MCF 10A (cell line): ENCODE measurements around the gene HTT-AS. TPM values are rescaled to one million over a fixed set of nuclear protein-coding genes. Genes with fewer than 3 reads are reported as not detected.

Experiments
- BruUV-seq: library from RNA; stranded (reverse); fragments of 400-500 nt; replicated peaks from 2 replicates; lab custom pipeline; 2021; lab: Mats Ljungman, UMichigan
- CTCF ChIA-PET: fragments of 300-600 bp; sonication (Branson Sonifier 250); formaldehyde crosslinking; extraction: SDS; loops from one replicate; lab custom pipeline; 2021; ENCODE audit warnings: antibody characterized with exemption, inconsistent platforms; lab: Yijun Ruan, JAX
- POLR2A ChIA-PET: fragments of 300-600, 350-650 bp; sonication (Branson Sonifier 250); formaldehyde crosslinking; extraction: SDS; loops from one replicate; lab custom pipeline; 2020; ENCODE audit warnings: antibody characterized with exemption, inconsistent platforms; lab: Yijun Ruan, JAX
- DNase-seq: peaks from one replicate; pipeline ENCODE4 v3.0.0-alpha.2; 2018; ENCODE audit not compliant: unreplicated experiment
- H3K27ac Mint-ChIP-seq: one replicate; pipeline ENCODE4 v1.8.0; 2022; ENCODE audit warnings: mild to moderate bottlenecking, low read depth, mixed read lengths; ENCODE audit not compliant: unreplicated experiment
- H3K27me3 Mint-ChIP-seq: one replicate; pipeline ENCODE4 v1.8.0; 2022; ENCODE audit warnings: mixed read lengths; ENCODE audit not compliant: insufficient read depth, unreplicated experiment
- H3K36me3 Mint-ChIP-seq: one replicate; pipeline ENCODE4 v1.8.0; 2022; ENCODE audit warnings: mild to moderate bottlenecking, moderate library complexity, mixed read lengths; ENCODE audit not compliant: insufficient read depth, unreplicated experiment
- H3K4me1 Mint-ChIP-seq: one replicate; pipeline ENCODE4 v1.8.0; 2022; ENCODE audit warnings: mixed read lengths; ENCODE audit not compliant: insufficient read depth, unreplicated experiment
- H3K4me3 Mint-ChIP-seq: one replicate; pipeline ENCODE4 v1.8.0; 2022; ENCODE audit warnings: mild to moderate bottlenecking, moderate library complexity, mixed read lengths; ENCODE audit not compliant: unreplicated experiment
- H3K9me3 Mint-ChIP-seq: one replicate; pipeline ENCODE4 v1.8.0; 2022; ENCODE audit warnings: mixed read lengths; ENCODE audit not compliant: unreplicated experiment
- intact Hi-C: fragments of 100-400 bp; cut with micrococcal nuclease; formaldehyde crosslinking; loops from 2 replicates; pipeline ENCODE4 v1.14.1; 2022
- total RNA-seq: library from RNA; stranded (reverse); gene quantifications from 2 replicates; pipeline ENCODE4 v1.2.3, GENCODE V29; 2022
- TF ChIP-seq, protein P1 (sequence below): fragments of 200-600 bp; IDR thresholded peaks from one replicate; pipeline ENCODE4 v1.8.0; 2022; ENCODE audit warnings: antibody characterized with exemption, mild to moderate bottlenecking; ENCODE audit not compliant: unreplicated experiment

Gene HTT-AS
- total RNA-seq, 1 experiment from 2014 or later = not detected

DNA sequence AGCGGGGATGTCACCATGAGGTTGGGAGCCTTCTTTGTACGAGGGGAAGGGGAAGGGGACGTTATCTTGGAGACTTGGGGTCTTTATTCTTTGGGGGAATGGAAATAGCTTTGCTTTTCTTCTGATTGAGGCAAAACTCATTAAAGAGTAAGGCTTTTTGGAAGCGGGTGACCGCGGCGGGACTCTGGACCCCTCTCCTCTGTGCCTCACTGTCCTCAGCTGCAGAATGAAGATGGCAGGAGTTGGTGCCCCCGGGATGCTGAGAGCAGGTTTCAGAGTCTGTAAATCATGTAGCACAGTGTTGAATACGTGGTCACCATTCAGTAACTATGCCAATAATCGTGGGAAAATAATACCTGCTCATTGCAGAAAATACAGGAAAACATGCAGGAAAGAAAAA lies 32.1 kb downstream of the HTT-AS start:
- no TSS peak for BruUV-seq
- H3K27ac Mint-ChIP-seq = no peak overlapping the region
- POLR2A ChIA-PET = interaction anchor here (1.1 kb wide), 1 partner anchor 33 kb away, joined by 3 read pairs; no protein-coding TSS in a partner anchor
- H3K9me3 Mint-ChIP-seq = no peaks in the 10 kb centered on the region
- no peaks in the 10 kb centered on the region for H3K27me3 Mint-ChIP-seq
- no peak for DNase-seq
- TF ChIP-seq, protein P1, sequence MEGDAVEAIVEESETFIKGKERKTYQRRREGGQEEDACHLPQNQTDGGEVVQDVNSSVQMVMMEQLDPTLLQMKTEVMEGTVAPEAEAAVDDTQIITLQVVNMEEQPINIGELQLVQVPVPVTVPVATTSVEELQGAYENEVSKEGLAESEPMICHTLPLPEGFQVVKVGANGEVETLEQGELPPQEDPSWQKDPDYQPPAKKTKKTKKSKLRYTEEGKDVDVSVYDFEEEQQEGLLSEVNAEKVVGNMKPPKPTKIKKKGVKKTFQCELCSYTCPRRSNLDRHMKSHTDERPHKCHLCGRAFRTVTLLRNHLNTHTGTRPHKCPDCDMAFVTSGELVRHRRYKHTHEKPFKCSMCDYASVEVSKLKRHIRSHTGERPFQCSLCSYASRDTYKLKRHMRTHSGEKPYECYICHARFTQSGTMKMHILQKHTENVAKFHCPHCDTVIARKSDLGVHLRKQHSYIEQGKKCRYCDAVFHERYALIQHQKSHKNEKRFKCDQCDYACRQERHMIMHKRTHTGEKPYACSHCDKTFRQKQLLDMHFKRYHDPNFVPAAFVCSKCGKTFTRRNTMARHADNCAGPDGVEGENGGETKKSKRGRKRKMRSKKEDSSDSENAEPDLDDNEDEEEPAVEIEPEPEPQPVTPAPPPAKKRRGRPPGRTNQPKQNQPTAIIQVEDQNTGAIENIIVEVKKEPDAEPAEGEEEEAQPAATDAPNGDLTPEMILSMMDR = no peak
- peaks cover 5% of the 10 kb centered on the region for H3K4me1 Mint-ChIP-seq
- CTCF ChIA-PET = interaction anchor here (0.7 to 1.4 kb wide), 3 partner anchors 33 to 77 kb away, joined by 3 to 6 read pairs (median 3); no protein-coding TSS in a partner anchor
- H3K36me3 Mint-ChIP-seq = no peaks in the 10 kb centered on the region
- no peak overlapping the region for H3K4me3 Mint-ChIP-seq
- intact Hi-C loops = no loop called here

DNA sequence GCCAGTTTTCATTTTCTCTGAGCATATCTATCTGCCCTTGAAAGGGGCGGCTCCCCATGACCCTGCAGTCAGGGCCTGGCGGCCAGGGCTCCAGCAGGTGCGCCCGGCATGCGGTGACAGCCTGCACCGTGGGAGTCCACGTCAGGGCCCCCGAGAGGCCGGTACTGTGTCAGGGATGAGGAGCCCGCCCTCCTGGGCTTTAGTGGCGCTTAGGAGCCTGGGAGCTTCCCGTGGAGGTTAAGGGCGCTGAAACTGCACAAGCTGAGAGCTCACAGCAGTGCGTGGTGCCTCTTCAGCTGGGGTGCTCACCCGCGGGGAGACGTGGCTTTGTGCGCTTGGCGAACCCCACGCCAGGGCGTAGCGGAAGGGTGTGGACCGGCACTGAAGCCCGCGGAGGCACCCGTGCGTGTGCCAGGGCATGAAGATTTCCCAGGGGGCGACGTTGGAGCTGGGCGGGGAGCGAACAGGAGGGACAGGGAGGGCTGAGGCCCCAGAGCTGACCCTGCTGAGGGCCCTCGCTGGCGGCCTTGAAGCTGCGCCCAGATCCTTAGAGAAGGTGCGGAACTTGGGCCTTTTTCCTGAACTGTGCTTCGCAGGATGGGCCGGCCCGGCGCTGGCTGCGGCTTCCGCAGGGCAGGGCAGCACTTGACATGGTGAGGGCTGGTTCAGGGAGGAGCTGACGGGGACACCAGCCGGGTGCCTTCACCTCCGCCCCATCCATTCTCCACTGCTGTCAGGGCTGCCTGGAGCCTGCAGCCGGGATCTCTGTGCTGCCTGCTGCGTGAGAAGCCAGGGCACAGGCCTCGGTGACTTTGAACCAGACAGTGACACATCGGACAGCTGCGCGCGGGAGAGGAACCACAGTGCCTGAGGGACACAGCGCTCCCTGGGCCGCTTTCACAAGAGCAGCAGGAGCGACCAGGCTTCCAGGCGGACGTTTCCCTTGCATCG lies 32.9 kb downstream of the HTT-AS start:
- no peaks in the 10 kb centered on the region for H3K36me3 Mint-ChIP-seq
- no peak for DNase-seq
- BruUV-seq = no TSS peak
- peaks cover 10% of the 10 kb centered on the region for H3K4me1 Mint-ChIP-seq
- CTCF ChIA-PET = interaction anchor here (0.7 to 1.4 kb wide), 2 partner anchors 32 to 63 kb away, joined by 3 to 6 read pairs; no protein-coding TSS in a partner anchor
- POLR2A ChIA-PET = interaction anchor here (1.1 kb wide), 1 partner anchor 32 kb away, joined by 3 read pairs; no protein-coding TSS in a partner anchor
- H3K27ac Mint-ChIP-seq = no peak overlapping the region
- H3K27me3 Mint-ChIP-seq = no peaks in the 10 kb centered on the region
- TF ChIP-seq, protein P1 = no peak
- intact Hi-C loops = no loop called here
- H3K9me3 Mint-ChIP-seq = no peaks in the 10 kb centered on the region
- H3K4me3 Mint-ChIP-seq = no peak overlapping the region

DNA sequence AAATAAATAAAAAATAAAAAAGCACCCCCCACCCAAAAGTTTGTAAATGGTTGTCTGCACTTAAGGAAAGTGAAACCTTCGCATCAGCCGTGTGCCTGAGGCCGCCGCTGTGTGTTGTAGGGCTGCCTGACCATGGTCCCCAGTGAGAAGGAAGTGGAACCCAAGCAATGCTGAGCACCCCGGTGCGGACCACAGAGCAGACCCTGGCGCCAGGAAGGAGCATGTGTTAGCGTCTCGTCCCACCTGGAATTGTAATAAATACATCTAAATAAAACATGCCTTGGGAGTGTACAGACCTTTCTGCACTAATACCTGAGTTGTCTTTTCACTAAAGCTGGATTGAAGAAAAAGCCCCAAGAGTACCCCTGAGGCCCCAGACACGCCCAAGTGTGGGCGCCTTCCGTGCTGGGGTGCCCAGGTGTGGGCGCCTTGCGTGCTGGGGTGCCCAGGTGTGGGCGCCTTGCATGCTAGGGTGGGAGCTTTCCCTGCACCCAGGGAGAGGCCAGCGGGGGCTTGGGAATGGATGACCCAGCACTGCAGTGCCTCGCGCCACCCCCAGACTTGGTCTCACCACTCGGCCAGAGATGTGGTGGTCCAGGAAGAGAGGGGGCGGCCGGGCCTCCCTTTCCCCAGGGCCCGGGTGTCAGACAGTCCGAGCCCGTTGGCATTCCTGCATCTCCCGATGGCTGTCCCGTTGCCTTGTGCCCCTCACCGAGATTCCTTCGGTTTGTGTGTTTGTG lies 33.7 kb downstream of the HTT-AS start:
- BruUV-seq = no TSS peak
- H3K36me3 Mint-ChIP-seq = no peaks in the 10 kb centered on the region
- TF ChIP-seq, protein P1 = no peak
- H3K27me3 Mint-ChIP-seq = no peaks in the 10 kb centered on the region
- intact Hi-C loops = no loop called here
- ChIA-PET CTCF (interaction anchor here (1.1 to 1.2 kb wide), 2 partner anchors 62 to 64 kb away, joined by 3 to 6 read pairs; no protein-coding TSS in a partner anchor), POLR2A (no interaction called here)
- no peak overlapping the region for H3K4me3 Mint-ChIP-seq
- H3K4me1 Mint-ChIP-seq = peaks cover 10% of the 10 kb centered on the region
- no peak for DNase-seq
- no peaks in the 10 kb centered on the region for H3K9me3 Mint-ChIP-seq
- H3K27ac Mint-ChIP-seq = no peak overlapping the region
